ENCODE data around the gene C14orf119. TPM values are rescaled to one million over a fixed set of nuclear protein-coding genes. Genes with fewer than 3 reads are reported as not detected.

The C14orf119 gene
- total RNA-seq, 1 donor from 2014 or later = 37.5 TPM

GRCh38 chr14:23148591-23149249, 53.4 kb downstream of the C14orf119 start:
- no peak overlapping the region for H3K9ac ChIP-seq
- no peak overlapping the region for H3K4me3 ChIP-seq
- Mint-ChIP-seq H3K36me3 (peaks cover 34% of the 10 kb centered on the region), H3K4me1 (peaks cover 15% of the 10 kb centered on the region), H3K27ac (no peak overlapping the region), H3K27me3 (ENCODE audit: insufficient read depth, low read depth) (no peaks in the 10 kb centered on the region), H3K9me3 (peaks cover 4% of the 10 kb centered on the region), H3K4me3 (no peak overlapping the region)
- peaks cover 4% of the 10 kb centered on the region for H3F3A ChIP-seq (ENCODE audit: low read depth)
- H3K4me1 ChIP-seq = peaks cover 10% of the 10 kb centered on the region
- H3K36me3 ChIP-seq = no peaks in the 10 kb centered on the region
- H3K27me3 ChIP-seq = no peaks in the 10 kb centered on the region
- H3K79me2 ChIP-seq (ENCODE audit: low read depth) = no peaks in the 10 kb centered on the region
- no peaks in the 10 kb centered on the region for H3K9me3 ChIP-seq (ENCODE audit: low read depth)
- DNase-seq (ENCODE audit: low spot score) = no peak
- peaks cover 6% of the 10 kb centered on the region for H4K20me1 ChIP-seq (ENCODE audit: low read depth)
- H2AFZ ChIP-seq (replicated peaks) = no peak overlapping the region
- TF ChIP-seq EZH2phosphoT487 (IDR thresholded peaks at IDR 0.05) (no peak), EZH2 (IDR thresholded peaks at IDR 0.05) (no peak), CTCF (IDR thresholded peaks at IDR 0.05) (no peak)
- no peak overlapping the region for H3K27ac ChIP-seq
- H3K4me2 ChIP-seq = no peak overlapping the region

GRCh38 chr14:23149745-23150144, 54.4 kb downstream of the C14orf119 start:
- Mint-ChIP-seq H3K27me3 (ENCODE audit: insufficient read depth, low read depth) (no peaks in the 10 kb centered on the region), H3K36me3 (peaks cover 32% of the 10 kb centered on the region), H3K9me3 (peaks cover 4% of the 10 kb centered on the region), H3K27ac (no peak overlapping the region), H3K4me3 (no peak overlapping the region), H3K4me1 (peaks cover 21% of the 10 kb centered on the region)
- Histone ChIP-seq H2AFZ (replicated peaks) (no peak overlapping the region), H3K27me3 (no peaks in the 10 kb centered on the region), H3K4me3 (no peak overlapping the region), H3K79me2 (ENCODE audit: low read depth) (no peaks in the 10 kb centered on the region), H3F3A (ENCODE audit: low read depth) (peaks cover 7% of the 10 kb centered on the region), H3K36me3 (no peaks in the 10 kb centered on the region), H3K27ac (no peak overlapping the region), H3K4me1 (peaks cover 11% of the 10 kb centered on the region), H3K4me2 (no peak overlapping the region), H3K9ac (no peak overlapping the region), H4K20me1 (ENCODE audit: low read depth) (peaks cover 6% of the 10 kb centered on the region), H3K9me3 (ENCODE audit: low read depth) (no peaks in the 10 kb centered on the region)
- TF ChIP-seq EZH2 (IDR thresholded peaks at IDR 0.05) (no peak), EZH2phosphoT487 (IDR thresholded peaks at IDR 0.05) (no peak), CTCF (IDR thresholded peaks at IDR 0.05) (no peak)
- DNase-seq (ENCODE audit: low spot score) = no peak

Other genes starting within 250 kb of the C14orf119 start
- 0.92 and 4.2 TPM in 2 replicates for gene LRP10, start 223.8 kb upstream of the C14orf119 start, total RNA-seq (ENCODE audit: low replicate concordance)
- 1.7 and 3.3 TPM in 2 replicates for gene REM2, start 212.3 kb upstream of the C14orf119 start, total RNA-seq (ENCODE audit: low replicate concordance)
- gene RBM23, start 176.4 kb upstream of the C14orf119 start, total RNA-seq (ENCODE audit: low replicate concordance) = 139 and 170 TPM in 2 replicates
- gene PRMT5, start 166.1 kb upstream of the C14orf119 start, total RNA-seq (ENCODE audit: low replicate concordance) = 54.6 and 97.6 TPM in 2 replicates
- gene HAUS4, start 138.4 kb upstream of the C14orf119 start, total RNA-seq (ENCODE audit: low replicate concordance) = 93.3 and 103 TPM in 2 replicates
- 99.6 and 147 TPM in 2 replicates for gene AJUBA, start 113.0 kb upstream of the C14orf119 start, total RNA-seq (ENCODE audit: low replicate concordance)
- 8.2 and 11.0 TPM in 2 replicates for gene C14orf93, start 85.4 kb upstream of the C14orf119 start, total RNA-seq (ENCODE audit: low replicate concordance)
- gene PSMB5, start 60.6 kb upstream of the C14orf119 start, total RNA-seq (ENCODE audit: low replicate concordance) = 154 and 223 TPM in 2 replicates
- gene PSMB11, start 53.3 kb upstream of the C14orf119 start, total RNA-seq (ENCODE audit: low replicate concordance) = not detected in 2 replicates
- 15.0 and 35.9 TPM in 2 replicates for gene CDH24, start 38.0 kb upstream of the C14orf119 start, total RNA-seq (ENCODE audit: low replicate concordance)
- gene ACIN1, start 369 bp upstream of the C14orf119 start, total RNA-seq (ENCODE audit: low replicate concordance) = 184 and 215 TPM in 2 replicates
- gene CIROP, start 9.5 kb downstream of the C14orf119 start, total RNA-seq (ENCODE audit: low replicate concordance) = 0.06 TPM in 1 of 2 replicates, not detected in the other
- not detected in 2 replicates for gene CEBPE, start 23.8 kb downstream of the C14orf119 start, total RNA-seq (ENCODE audit: low replicate concordance)
- 56.5 and 83.7 TPM in 2 replicates for gene SLC7A8, start 88.2 kb downstream of the C14orf119 start, total RNA-seq (ENCODE audit: low replicate concordance)
- 0.50 TPM in 1 of 2 replicates, not detected in the other for gene RNF212B, start 142.4 kb downstream of the C14orf119 start, total RNA-seq (ENCODE audit: low replicate concordance)
- 21.0 and 22.7 TPM in 2 replicates for gene HOMEZ, start 190.6 kb downstream of the C14orf119 start, total RNA-seq (ENCODE audit: low replicate concordance)
- gene PPP1R3E, start 207.4 kb downstream of the C14orf119 start, total RNA-seq (ENCODE audit: low replicate concordance) = 6.3 and 10.6 TPM in 2 replicates
- 14.9 and 18.0 TPM in 2 replicates for gene BCL2L2, start 211.3 kb downstream of the C14orf119 start, total RNA-seq (ENCODE audit: low replicate concordance)
- 264 and 298 TPM in 2 replicates for gene PABPN1, start 226.0 kb downstream of the C14orf119 start, total RNA-seq (ENCODE audit: low replicate concordance)

Data from neural progenitor cell (in vitro differentiated cells).